Stimulated activated CD4-positive, alpha-beta T cell treated with anti-CD3 and anti-CD28 coated beads, Interleukin-12 subunit alpha, Interleukin-12 subunit beta, amount 100 ng/mL, for 4 hours (primary cell): ENCODE measurements around the gene PHF24.
"Not testable (repeated sequence)": the region's sequence is repeated elsewhere in the genome, so short reads cannot be mapped to it uniquely, and the experiment has no call there.

Experiments
- DNase-seq: peaks from one replicate; pipeline ENCODE4 v3.0.0-alpha.2; 2020

Gene PHF24

GRCh38 chr9:34957492-34958410 is at the start of gene PHF24:
Gene PHF24 (plus strand): TSS chr9:34958285. CDS start chr9:34971299, 13,014 bp downstream.
- peak; percentile 25 for DNase-seq

- no peak for DNase-seq
These were observed 31.0 kb upstream of the PHF24 start for GRCh38 chr9:34927061-34927460.

DNA sequence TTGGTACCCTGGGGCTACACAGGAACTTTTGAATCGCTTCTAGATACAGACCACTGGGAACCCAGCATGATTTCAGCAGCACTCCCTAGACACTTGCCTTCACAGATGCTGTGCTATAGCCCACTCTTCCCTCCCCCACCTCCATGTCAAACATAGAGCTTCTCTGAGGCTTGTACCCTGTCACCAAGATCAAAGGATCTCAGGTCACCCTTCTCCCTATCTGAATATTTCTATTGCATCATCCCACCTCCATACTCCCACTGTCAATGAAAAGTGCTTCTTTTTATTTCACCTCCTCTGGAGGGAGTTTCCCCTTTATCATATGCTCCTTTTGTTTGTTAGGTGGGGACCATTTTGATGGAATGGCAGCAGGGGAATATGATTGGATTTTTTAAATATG is 29.2 kb upstream of the PHF24 start:
- no peak for DNase-seq

GRCh38 chr9:34929506-34930102 is 28.5 kb upstream of the PHF24 start:
- DNase-seq: peak; percentile 30

GRCh38 chr9:34939989-34940388 is 18.1 kb upstream of the PHF24 start:
- not testable (repeated sequence) for DNase-seq

DNA sequence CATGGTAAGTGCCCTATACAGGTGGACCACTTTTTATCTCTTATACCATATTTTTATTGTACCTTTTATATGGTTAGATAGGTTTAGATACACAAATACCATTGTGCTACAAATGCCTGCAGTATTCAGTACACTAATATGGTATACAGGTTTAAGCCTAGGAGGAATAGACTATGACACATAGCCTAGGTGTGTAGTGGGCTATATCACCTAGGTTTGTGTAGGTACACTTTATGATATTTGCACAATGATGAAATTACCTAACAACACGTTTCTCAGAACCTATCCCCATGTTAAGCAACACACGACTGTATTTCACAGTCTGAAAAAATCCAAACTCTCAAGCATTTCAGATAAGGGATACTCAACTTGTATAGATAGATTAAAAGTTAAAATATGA is 9.6 kb upstream of the PHF24 start:
- no peak for DNase-seq

DNA sequence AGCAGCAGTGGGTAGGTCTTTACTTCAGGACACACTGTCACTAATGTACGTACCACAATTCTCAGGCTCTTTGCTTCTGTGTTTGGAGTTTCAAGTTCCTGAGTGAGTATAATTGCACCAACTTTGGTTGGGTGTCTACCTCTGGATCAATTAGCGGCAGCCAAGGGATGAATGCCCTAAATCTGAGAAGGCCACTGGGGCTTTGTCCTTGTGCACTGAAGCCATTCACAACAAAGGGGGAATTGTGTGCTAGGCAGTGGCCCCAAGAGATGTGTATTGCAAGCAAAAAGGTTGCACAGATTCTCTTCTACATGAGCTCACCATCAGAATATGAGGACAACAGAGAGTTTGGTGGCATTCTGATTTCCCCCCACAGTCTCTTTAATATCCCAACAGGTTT is 3.9 kb upstream of the PHF24 start:
- no peak for DNase-seq

DNA sequence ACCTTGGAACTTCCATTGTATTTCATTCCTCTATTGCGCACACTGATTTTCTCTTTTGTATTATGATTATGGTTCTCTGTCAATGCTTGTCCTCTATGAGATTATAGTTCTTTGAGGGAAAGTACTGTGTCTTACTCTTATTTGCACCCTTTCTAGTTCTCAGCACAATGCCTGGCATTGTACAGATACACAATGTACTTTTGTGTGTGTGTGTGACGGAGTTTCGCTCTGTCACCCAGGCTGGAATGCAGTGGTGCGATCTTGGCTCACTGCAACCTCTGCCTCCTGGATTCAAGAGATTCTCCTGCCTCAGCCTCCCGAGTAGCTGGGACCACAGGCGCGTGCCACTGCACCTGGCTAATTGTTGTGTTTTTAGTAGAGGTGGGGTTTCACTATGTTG is 2.0 kb upstream of the PHF24 start:
- not testable (repeated sequence) for DNase-seq

GRCh38 chr9:34956648-34957047 is 1.4 kb upstream of the PHF24 start:
- no peak for DNase-seq

GRCh38 chr9:34958411-34958982 is 412 bp downstream of the PHF24 start:
- no peak for DNase-seq

- no peak for DNase-seq
These were observed 1.4 kb downstream of the PHF24 start for GRCh38 chr9:34959461-34959860.

- no peak for DNase-seq
These were observed 3.7 kb downstream of the PHF24 start for GRCh38 chr9:34961574-34962490.

DNA sequence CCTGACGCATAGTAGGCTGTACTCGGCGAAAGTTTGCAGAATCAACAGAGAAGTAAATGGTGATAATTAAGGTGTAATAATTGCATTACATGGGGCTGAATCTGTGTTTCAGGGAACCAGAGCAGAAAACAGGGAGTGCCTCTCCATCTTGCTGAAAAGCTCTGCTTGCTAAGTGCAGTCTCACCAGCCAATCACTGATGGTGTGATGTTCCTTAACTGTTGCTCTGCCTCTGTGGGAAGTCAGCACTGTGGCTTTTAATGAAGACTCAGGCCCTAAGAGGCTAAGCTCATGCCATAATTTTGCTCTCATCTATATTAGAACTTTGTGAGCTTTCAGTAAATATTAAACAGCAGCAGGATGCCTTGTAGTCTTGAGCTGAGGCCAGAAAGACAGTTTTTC is 4.5 kb downstream of the PHF24 start:
- no peak for DNase-seq

DNA sequence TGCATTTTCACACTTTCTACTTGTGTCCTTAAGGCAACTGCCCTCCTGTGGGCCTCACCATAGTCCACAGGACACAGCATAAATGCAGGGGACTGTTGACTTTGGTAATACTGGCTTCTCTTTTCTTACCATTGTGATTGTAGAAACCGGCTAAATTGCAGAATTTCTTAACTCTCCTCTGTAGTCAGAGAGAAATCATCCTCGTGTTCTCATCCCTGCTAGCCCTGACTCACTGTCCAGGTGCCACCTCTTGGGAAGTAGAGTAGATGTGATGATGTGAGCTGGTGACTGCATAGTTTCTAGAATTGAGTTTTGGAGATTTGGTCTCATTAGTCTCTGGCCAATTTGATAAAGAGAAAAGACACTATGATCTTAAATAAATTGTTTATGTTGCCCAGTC is 5.5 kb downstream of the PHF24 start:
- DNase-seq: no peak

GRCh38 chr9:34964458-34964857 is 6.4 kb downstream of the PHF24 start:
- no peak for DNase-seq

DNA sequence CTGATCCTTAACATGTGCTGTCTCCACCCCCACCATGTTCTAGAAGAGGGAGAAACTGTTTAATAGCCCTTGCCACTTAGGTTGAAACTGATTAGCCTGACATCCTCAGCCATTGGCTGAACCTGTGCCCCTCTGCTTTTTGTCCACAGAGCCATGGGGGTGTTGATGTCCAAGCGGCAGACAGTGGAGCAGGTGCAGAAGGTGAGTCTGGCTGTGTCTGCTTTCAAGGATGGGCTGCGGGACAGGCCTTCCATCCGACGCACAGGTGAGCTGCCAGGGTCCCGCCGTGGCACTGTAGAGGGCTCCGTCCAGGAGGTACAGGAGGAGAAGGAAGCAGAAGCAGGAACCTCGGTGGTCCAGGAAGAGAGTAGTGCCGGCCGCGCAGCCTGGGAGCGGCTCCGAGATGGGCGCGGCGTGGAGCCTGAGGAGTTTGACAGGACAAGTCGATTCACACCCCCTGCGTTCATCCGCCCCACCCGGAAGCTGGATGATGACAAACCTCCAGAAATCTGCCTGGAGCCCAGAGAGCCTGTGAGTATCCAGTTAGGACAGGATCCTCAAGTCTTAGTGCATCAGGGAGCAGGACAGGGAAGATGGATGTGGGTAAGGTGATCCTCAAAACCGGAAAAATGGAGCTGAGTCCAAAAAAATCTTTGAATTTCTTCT is 13.2 kb downstream of the PHF24 start:
- DNase-seq: no peak

GRCh38 chr9:34974664-34975063 is 16.6 kb downstream of the PHF24 start:
- DNase-seq: no peak

- no peak for DNase-seq
These were observed 18.4 kb downstream of the PHF24 start for GRCh38 chr9:34976441-34976840.

- DNase-seq: no peak
These were observed 18.9 kb downstream of the PHF24 start for GRCh38 chr9:34976992-34977391.

- no peak for DNase-seq
These were observed 22.2 kb downstream of the PHF24 start for GRCh38 chr9:34980181-34980761.

DNA sequence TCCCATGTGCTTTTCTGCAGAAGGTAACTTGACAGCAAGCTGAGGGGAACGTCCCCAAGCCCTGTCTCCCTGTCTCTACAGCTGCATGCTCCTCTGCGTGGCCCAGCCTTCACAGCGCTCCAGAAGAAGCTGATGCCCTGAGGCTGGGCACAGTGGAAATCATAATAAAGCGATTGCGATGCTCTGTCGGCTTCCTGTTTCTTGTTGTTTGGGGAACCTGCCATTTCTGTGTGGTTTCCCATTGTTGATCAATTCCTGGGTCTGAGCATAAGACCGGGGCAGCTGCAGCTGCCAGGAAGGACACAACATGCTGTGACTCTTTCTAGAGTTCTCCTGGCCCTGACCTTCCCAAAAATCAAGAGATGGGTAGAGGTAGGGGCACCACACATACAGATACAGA is 24.3 kb downstream of the PHF24 start:
- DNase-seq: no peak

GRCh38 chr9:34983209-34983608 is 25.1 kb downstream of the PHF24 start:
- no peak for DNase-seq
